NCI-H2081 treated with DMSO at 0.1 percent for 48 hours (cell line): ENCODE data around the gene OR14I1.

Experiments used
- DNase-seq: peaks from one replicate; lab custom pipeline; 2025; lab: John Stamatoyannopoulos, UW

The OR14I1 gene

DNA sequence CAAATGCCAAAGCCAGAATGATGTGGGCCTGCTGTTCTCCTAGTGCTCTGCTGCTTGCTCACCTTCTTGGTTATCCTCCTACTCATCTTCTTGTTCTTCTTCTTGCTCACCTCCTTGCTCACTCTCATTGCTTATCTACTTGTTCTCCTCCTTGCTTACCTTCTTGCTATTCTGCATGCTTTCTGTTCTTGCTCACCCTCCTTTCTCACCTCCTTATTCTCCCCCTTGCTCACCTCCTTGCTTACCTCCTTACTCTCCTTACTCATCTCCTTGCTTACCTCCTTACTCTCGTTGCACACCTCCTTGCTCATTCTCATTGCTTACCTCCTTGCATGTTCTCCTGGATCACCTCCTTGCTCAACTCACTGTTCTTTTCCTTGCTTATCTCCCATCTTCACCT lies at the start of gene OR14I1:
OR14I1 (minus strand) TSS at position 53 of the 400 bp plus-strand sequence.
- no peak for DNase-seq

- DNase-seq: no peak
Observed at GRCh38 chr1:248751635-248752034, 49.1 kb upstream of the OR14I1 start.

DNA sequence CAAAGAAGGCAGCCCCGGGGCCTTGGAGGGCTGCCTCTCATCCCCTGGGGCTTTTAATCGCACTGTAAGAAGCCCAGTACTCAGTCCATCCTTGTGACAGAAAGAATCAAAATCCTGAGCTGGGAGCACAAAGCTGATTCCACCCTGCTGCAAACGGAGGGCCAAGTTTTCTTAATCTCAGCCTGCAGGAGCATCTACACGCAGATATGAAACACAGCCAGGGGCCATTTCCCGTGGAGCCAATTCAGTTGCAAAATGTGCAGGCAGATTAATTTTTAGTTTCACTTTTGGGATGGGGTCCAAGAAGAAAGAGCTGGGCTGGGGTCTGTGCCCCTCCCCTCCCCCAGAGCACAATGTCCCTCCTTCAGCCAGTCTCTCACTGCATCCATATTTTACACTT lies 48.6 kb upstream of the OR14I1 start:
- no peak for DNase-seq

- no peak for DNase-seq
Observed at GRCh38 chr1:248750496-248750895, 47.9 kb upstream of the OR14I1 start.

DNA sequence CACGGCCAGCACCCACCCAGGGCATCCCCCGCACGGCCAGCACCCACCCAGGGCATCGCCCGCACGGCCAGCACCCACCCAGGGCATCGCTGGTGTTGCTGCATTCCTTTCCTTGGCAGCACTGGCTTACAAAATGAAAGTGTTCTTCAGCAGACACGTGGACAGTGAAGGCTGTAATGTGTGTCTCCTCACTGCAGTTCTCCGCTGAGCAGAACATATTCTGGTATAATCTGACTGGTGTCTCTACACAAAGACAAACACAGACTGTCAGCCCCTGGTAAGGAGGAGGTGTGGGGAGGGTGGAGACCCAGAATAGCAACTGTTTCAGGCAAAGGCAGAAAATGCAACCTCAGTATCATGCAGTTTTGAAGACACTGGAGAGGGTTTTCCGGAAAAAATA lies 45.6 kb upstream of the OR14I1 start:
- no peak for DNase-seq

GRCh38 chr1:248740876-248741275 lies 38.3 kb upstream of the OR14I1 start:
- no peak for DNase-seq

GRCh38 chr1:248739572-248740205 lies 37.1 kb upstream of the OR14I1 start:
- DNase-seq: no peak

GRCh38 chr1:248737457-248737856 lies 34.9 kb upstream of the OR14I1 start:
- no peak for DNase-seq

DNA sequence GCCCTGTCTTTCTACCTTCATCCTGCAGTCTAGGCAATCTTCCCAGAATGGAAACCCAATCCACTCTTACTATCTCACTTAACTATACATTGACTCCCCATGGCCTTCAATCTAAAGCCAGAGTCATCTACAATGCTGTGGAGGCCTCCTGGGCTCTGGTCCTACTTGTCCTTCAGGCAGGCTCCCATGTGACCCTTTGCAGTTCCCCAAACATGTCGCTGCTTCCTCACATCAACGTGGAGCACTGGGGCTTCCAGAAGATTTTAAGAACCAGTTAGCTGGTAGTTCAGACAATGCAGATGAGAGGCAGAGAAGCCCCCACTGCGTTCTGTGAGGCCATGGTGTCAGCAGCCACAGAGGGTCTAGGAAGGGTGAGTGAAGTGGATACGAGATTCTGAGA lies 34.4 kb upstream of the OR14I1 start:
- no peak for DNase-seq

GRCh38 chr1:248733566-248733965 lies 31.0 kb upstream of the OR14I1 start:
- DNase-seq: no peak

DNA sequence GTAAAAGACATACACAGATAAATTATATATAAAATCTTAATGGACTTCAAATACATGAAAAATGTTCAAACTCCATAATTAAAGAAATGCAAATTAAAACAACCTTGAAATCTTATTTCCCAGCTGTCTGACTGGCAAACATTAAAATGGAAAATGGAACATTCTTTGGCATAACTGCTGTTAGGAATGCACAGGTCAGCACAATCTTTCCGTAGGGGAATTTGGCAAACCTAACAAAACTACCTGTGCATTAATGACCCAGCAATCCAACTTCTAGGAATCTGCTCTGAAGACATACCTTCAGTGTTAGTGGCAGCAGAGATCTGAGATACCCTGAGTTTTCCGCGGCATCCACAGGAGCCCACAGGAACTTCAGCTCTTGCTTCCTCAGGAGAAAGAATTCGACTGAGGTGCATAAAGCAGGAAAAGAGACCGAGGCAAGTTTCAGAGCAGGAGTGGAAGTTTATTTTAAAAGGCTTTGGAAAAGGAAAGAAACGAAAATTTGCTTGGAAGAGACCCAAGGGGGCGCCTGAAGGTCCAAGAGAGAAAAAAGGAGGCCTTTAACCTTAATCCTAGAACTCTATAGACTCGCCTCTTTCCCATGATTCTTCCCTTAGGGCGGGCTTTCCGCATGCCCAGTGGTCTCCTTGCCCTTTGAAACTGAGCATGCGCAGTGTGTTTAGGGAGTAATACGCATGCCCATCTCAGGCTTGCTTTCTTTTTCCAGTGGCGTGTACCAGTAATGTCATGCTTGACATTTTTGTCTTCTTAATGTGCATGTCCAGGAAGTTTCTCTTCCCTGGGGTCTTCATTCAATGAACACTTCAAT lies 28.2 kb upstream of the OR14I1 start:
- no peak for DNase-seq

- no peak for DNase-seq
Observed at GRCh38 chr1:248714248-248714647, 11.7 kb upstream of the OR14I1 start.

DNA sequence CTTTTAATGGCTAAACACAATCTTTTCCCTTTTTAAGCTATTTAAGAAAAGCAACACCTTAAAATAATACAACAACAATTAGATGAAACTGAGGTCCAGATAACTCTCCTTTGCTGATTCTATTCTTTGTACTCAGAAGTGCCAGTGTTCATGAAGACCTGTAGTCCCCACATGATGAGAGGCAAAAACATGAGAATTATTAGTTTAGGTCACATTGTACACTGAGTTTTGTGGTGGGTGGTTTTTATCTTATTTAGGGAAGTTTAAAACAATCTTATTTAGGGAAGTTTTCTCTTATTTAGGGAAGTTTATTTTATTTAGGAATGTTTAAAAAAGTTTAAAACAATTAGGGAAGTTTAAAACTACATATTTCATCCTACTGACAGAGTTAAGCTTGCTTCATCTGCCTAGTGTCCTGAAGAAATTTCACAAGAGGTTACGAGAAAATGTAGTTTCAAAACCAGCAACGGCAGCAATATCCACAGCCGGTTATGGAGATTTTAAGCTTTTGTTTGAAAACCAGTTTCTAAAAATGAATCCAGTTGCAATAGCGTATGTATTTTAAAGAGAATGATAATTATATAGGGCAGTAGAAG lies 7.8 kb upstream of the OR14I1 start:
- DNase-seq: no peak

- no peak for DNase-seq
Observed at GRCh38 chr1:248704606-248705005, 2.0 kb upstream of the OR14I1 start.

DNA sequence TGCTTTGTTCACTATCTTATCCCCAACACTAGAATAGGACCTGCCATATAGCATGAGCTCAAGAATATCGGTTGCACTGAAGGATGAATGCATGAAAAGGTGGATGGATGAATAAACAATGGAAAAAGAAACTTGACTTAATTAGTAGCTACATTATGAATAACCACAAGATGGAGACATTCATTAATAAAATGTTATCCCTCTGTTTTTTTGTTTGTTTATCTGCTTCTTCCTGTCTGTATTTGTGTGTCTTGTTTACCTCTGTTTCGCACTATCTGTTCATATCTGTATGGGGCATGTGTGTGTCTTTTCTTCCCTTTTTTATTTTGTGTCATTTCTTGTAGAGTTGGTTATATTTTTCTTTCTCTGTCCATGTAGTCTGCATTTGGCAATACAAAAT lies 1.1 kb upstream of the OR14I1 start:
- DNase-seq: no peak

DNA sequence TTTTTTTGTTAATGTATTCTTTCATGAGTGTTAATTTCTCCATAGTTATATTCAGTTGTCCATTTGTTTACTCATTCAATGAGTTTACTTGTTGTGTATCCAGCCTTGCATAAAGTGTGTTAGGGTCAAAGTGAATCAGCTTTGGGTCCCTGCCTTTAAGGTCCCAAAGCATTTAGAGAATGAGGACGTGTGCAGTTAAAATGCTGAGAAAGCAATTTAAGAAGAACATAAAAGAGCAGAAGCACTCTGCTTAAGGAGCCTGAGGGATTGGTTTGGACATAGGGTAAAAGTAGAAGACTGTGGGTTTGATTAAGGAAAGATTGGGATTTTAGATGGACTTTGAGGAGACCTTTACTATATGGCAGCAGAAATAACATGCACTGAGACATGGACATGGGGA lies 3.5 kb downstream of the OR14I1 start:
- DNase-seq: no peak

DNA sequence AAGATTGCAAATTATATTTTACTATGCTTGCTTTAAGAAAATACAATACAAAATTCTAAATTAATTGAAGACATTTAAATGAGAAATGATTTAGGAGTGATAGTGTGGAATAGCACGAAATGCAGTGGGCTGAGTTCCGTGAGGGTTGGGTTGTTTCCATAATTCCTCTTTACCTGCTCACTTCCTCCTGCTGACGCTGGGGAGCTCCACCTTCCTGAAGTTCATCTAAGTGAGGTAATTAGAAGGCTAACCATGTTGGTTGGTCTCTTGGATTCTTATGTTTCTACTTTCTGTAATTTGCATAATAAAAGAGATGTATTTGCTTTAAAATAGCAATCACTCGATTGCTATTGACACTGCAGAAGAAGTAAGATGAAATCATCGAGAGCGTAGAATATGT lies 4.7 kb downstream of the OR14I1 start:
- DNase-seq: no peak

- DNase-seq: no peak
Observed at GRCh38 chr1:248696774-248697173, 5.8 kb downstream of the OR14I1 start.

GRCh38 chr1:248696261-248696660 lies 6.3 kb downstream of the OR14I1 start:
- no peak for DNase-seq

- no peak for DNase-seq
Observed at GRCh38 chr1:248695451-248696132, 7.0 kb downstream of the OR14I1 start.

DNA sequence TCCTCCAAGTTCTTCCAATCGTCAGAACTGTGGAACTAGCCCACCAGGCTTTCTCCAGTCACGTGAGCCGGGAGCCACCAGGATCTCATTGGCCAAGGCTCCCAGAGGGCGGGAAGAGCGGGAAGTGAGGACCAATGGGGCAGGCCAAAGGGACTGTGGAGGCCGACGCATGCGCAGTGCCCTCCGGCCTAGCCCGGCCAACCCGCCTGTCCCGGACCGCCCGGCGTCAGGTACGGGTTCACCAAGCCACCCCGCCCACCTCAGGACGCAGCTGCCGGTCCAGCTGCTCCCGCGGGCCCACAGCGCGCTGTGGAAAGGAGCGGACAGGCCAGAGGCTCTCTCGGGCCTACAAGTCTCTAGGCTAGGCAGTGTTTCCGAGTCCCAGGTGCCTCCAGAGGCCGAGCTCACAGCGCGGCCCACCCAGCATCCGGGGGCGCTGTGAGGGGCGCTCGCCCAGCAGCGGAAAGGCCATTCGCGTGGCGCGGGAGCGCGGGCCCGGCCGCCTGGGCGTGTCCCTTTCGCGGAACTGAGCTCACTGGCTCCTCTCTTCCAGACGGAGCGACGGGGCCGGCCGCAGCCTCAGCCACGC lies 10.9 kb downstream of the OR14I1 start:
- DNase-seq: no peak
